Endothelial cell of umbilical vein (primary cell): ENCODE results near the gene PID1. TPM values are rescaled to one million over a fixed set of nuclear protein-coding genes. Genes with fewer than 3 reads are reported as not detected.

Experiments used
- BruUV-seq: library from RNA; stranded (reverse); fragments of 400-500 nt; replicated peaks from 2 replicates; lab custom pipeline; 2021; lab: Mats Ljungman, UMichigan
- CTCF ChIA-PET: fragments of 300-600, 350-600 bp; sonication (Branson Sonifier 250); formaldehyde crosslinking; loops from one replicate; lab custom pipeline; 2021; ENCODE audit warnings: antibody characterized with exemption, inconsistent platforms; lab: Charles Lee
- POLR2A ChIA-PET: fragments of 300-600, 350-600 bp; sonication (Branson Sonifier 250); formaldehyde crosslinking; loops from one replicate; lab custom pipeline; 2021; ENCODE audit warnings: antibody characterized with exemption, inconsistent platforms; lab: Charles Lee
- DNase-seq: peaks from one replicate; pipeline ENCODE4 v3.0.0-alpha.2; 2011; ENCODE audit warnings: low read depth, low spot score
- FAIRE-seq: peaks from 2 replicates; lab custom pipeline; 2011; peaks lifted over from hg19 to GRCh38; lab: Jason Lieb, UNC
- H2AFZ ChIP-seq: 2 replicates; pipeline ENCODE4 v1.6.0; 2012; ENCODE audit warnings: low read depth, low read length, control low read depth, inconsistent platforms
- H3K27ac ChIP-seq: 2 replicates; pipeline ENCODE4 v1.5.1; 2011; ENCODE audit warnings: low read depth, mild to moderate bottlenecking, control low read depth, low read length, moderate library complexity; ENCODE audit not compliant: insufficient read depth
- H3K27me3 ChIP-seq, 2 experiments: 2 replicates each; pipeline versions ENCODE4 v1.6.0 to v1.6.1; 2011; ENCODE audit warnings: low read length in 2 of 2, mixed read lengths in 1 of 2; ENCODE audit not compliant: control insufficient read depth in 2 of 2, insufficient read depth in 2 of 2
- H3K36me3 ChIP-seq, 2 experiments: 2 replicates in 1 of 2; 3 replicates in 1 of 2; pipeline ENCODE4 v1.5.1; 2011; ENCODE audit warnings: low read length in 2 of 2, mild to moderate bottlenecking in 1 of 2, moderate library complexity in 1 of 2; ENCODE audit not compliant: control insufficient read depth in 2 of 2, insufficient read depth in 2 of 2; ENCODE audit errors: extremely low read depth in 1 of 2
- H3K4me1 ChIP-seq: 3 replicates; pipeline ENCODE4 v1.5.1; 2011; ENCODE audit warnings: mild to moderate bottlenecking, low read length; ENCODE audit not compliant: control insufficient read depth, insufficient read depth; ENCODE audit errors: extremely low read depth
- H3K4me2 ChIP-seq: 2 replicates; pipeline ENCODE4 v1.6.1; 2011; ENCODE audit warnings: low read length, control low read depth, mixed read lengths; ENCODE audit not compliant: insufficient read depth
- H3K4me3 ChIP-seq, 3 experiments: fragments of 200-600 bp in 1 of 3; sonication (generic), shearing (Covaris generic) in 1 of 3; replicated peaks in 1 of 3; 2 replicates each; pipeline ENCODE4 v1.5.1; 2011 to 2016; ENCODE audit warnings: control low read depth in 3 of 3, low read length in 3 of 3, mild to moderate bottlenecking in 2 of 3, inconsistent platforms in 1 of 3, low read depth in 1 of 3, moderate library complexity in 1 of 3; ENCODE audit not compliant: insufficient read depth in 1 of 3
- H3K79me2 ChIP-seq: 2 replicates; pipeline ENCODE4 v1.6.0; 2012; ENCODE audit warnings: low read length, inconsistent platforms; ENCODE audit not compliant: control insufficient read depth, insufficient read depth
- H3K9ac ChIP-seq: replicated peaks from 2 replicates; pipeline ENCODE3; 2011; ENCODE audit warnings: low read length, control low read depth; ENCODE audit not compliant: insufficient read depth; ENCODE audit errors: extremely low read depth
- H3K9me1 ChIP-seq: replicated peaks from 3 replicates; pipeline ENCODE4 v1.6.0; 2011; ENCODE audit warnings: mild to moderate bottlenecking, low read length; ENCODE audit not compliant: control insufficient read depth, insufficient read depth; ENCODE audit errors: extremely low read depth
- H3K9me3 ChIP-seq: replicated peaks from 2 replicates; pipeline ENCODE4 v1.5.1; 2012; ENCODE audit warnings: low read length, inconsistent platforms; ENCODE audit not compliant: control insufficient read depth, insufficient read depth
- H4K20me1 ChIP-seq: replicated peaks from 2 replicates; pipeline ENCODE3; 2011; ENCODE audit warnings: mild to moderate bottlenecking, low read length; ENCODE audit not compliant: control insufficient read depth, insufficient read depth; ENCODE audit errors: extremely low read depth
- CTCF ChIP-seq, 2 donors: IDR thresholded peaks; 1 replicate in 1 of 2; 2 replicates in 1 of 2; pipeline ENCODE4 v1.5.1; 2011; ENCODE audit warnings: low read length in 2 of 2, mild to moderate bottlenecking in 2 of 2, moderate library complexity in 2 of 2, control low read depth in 1 of 2, inconsistent platforms in 1 of 2, low read depth in 1 of 2; ENCODE audit not compliant: insufficient read depth in 1 of 2; ENCODE audit errors: extremely low read depth in 1 of 2
- EZH2 ChIP-seq: IDR thresholded peaks from 2 replicates; pipeline ENCODE4 v1.6.1; 2012; ENCODE audit warnings: borderline replicate concordance, low read depth, mild to moderate bottlenecking, moderate library complexity, low read length, inconsistent platforms; ENCODE audit not compliant: severe bottlenecking
- FOS ChIP-seq: IDR thresholded peaks from 2 replicates; pipeline ENCODE4 v1.6.1; 2011; ENCODE audit warnings: mild to moderate bottlenecking, low read length, moderate library complexity, borderline replicate concordance; ENCODE audit not compliant: insufficient read depth
- GATA2 ChIP-seq: IDR thresholded peaks from 2 replicates; pipeline ENCODE4 v1.7.0; 2011; ENCODE audit warnings: low read depth, mild to moderate bottlenecking, moderate library complexity, mixed read lengths, low read length; ENCODE audit not compliant: insufficient read length, insufficient read depth
- JUN ChIP-seq: IDR thresholded peaks from 2 replicates; pipeline ENCODE4 v1.6.1; 2011; ENCODE audit warnings: borderline replicate concordance, low read depth; ENCODE audit not compliant: insufficient read length, insufficient read depth
- MAX ChIP-seq: IDR thresholded peaks from 2 replicates; pipeline ENCODE4 v1.6.1; 2011; ENCODE audit not compliant: insufficient read depth, insufficient read length
- MYC ChIP-seq: IDR thresholded peaks from one replicate; pipeline ENCODE4 v1.6.1; 2011; ENCODE audit warnings: mild to moderate bottlenecking, low read depth, low read length
- POLR2A ChIP-seq: IDR thresholded peaks from 2 replicates; pipeline ENCODE4 v1.6.1; 2012; ENCODE audit warnings: low read depth, mild to moderate bottlenecking, control low read depth, low read length
- POLR2AphosphoS5 ChIP-seq: IDR thresholded peaks from 2 replicates; pipeline ENCODE4 v1.6.1; 2012; ENCODE audit warnings: low read depth, mild to moderate bottlenecking, control low read depth, low read length, moderate library complexity; ENCODE audit not compliant: insufficient read depth
- dilution Hi-C: fragments of 300-500 bp; cut with MboI; formaldehyde crosslinking; loops from one replicate; pipeline ENCODE4 v1.15.0; 2019; ENCODE audit warnings: low sequenced_read_pairs; ENCODE audit not compliant: extremely low pct_ligation_motif_present
- intact Hi-C: fragments of 100-400 bp; cut with micrococcal nuclease; formaldehyde crosslinking; loops from one replicate; pipeline ENCODE4 v1.10.0; 2022
- polyA plus RNA-seq, 4 experiments: library from polyadenylated mRNA; depleted of rRNA in 3 of 4; stranded (reverse) in 3 of 4; unstranded in 1 of 4; fragments of >200 nt; gene quantifications; 2 replicates each; pipeline versions ENCODE4 v1.2.1 to v1.2.3, GENCODE V29; 2011 to 2012; ENCODE audit warnings: missing spikeins in 1 of 4
- total RNA-seq: library from RNA; stranded (reverse); gene quantifications from 2 replicates; pipeline ENCODE4 v1.2.3, GENCODE V29; 2021

PID1 gene
- total and polyA plus RNA-seq, 2 donors (not counting 3 experiments of a cell fraction or from before 2014, with no cell fraction given), result not detected

- Histone ChIP-seq H3K36me3 (no peaks in the 10 kb centered on the region), H4K20me1 (no peaks in the 10 kb centered on the region), H3K9ac (no peak overlapping the region), H3K27me3 (no peaks in the 10 kb centered on the region), H3K4me3 (no peak overlapping the region), H3K9me1 (no peaks in the 10 kb centered on the region), H3K79me2 (no peaks in the 10 kb centered on the region), H3K9me3 (no peaks in the 10 kb centered on the region), H3K4me1 (no peaks in the 10 kb centered on the region), H3K4me2 (no peak overlapping the region), H2AFZ (no peak overlapping the region), H3K27ac (no peak overlapping the region)
- POLR2A ChIA-PET, result no interaction called here
- no peak for FAIRE-seq
- dilution Hi-C loops, result no loop called here
- TF ChIP-seq FOS (no peak), CTCF (IDR thresholded peaks at IDR 0.05; ENCODE audit: extremely low read depth in 1 of 2, insufficient read depth in 1 of 2, low read depth in 1 of 2, low read length in 2 of 2) (no peak), GATA2 (no peak), EZH2 (no peak), MYC (no peak), POLR2AphosphoS5 (no peak), JUN (no peak), MAX (no peak), POLR2A (no peak)
- CTCF ChIA-PET, result no interaction called here
- DNase-seq, result no peak
- BruUV-seq, result no TSS peak
- intact Hi-C loops, result no loop called here
Measured at GRCh38 chr2:229099231-229099630, 171.9 kb downstream of the PID1 start.
